Lower leg skin (tissue), 4 donors: ENCODE measurements around the gene PDZD11. TPM values are rescaled to one million over a fixed set of nuclear protein-coding genes. Genes with fewer than 3 reads are reported as not detected.

Experiments
- DNase-seq, 2 donors: peaks; one replicate each; pipeline ENCODE4 v3.0.0-alpha.2; 2019; ENCODE audit warnings: low spot score in 2 of 2
- H3K4me3 ChIP-seq: fragments of 200-600 bp; sonication (generic); 2 replicates; pipeline ENCODE4 v1.5.1; 2017; ENCODE audit warnings: mild to moderate bottlenecking, low read depth; ENCODE audit not compliant: poor library complexity, severe bottlenecking
- CTCF ChIP-seq, 3 donors: fragments of 450-650 bp; IDR thresholded peaks; one replicate each; pipeline ENCODE4 v1.5.1; 2016; ENCODE audit warnings: antibody characterized with exemption in 3 of 3, mild to moderate bottlenecking in 3 of 3, moderate library complexity in 2 of 3
- POLR2A ChIP-seq, 2 donors: fragments of 450-650 bp; IDR thresholded peaks; one replicate each; pipeline ENCODE4 v1.6.1; 2016 to 2017; ENCODE audit warnings: antibody characterized with exemption in 2 of 2, mild to moderate bottlenecking in 1 of 2, moderate library complexity in 1 of 2
- WGBS, 2 donors: methylation state at CpG; one replicate each; pipeline ENCODE4 v1.1.5; 2018; 5-methylcytosine and 5-hydroxymethylcytosine counted together
- intact Hi-C: fragments of 100-400 bp; cut with DNase I; formaldehyde crosslinking; loops from one replicate; pipeline ENCODE4 v1.15.0; 2023; ENCODE audit warnings: low total_unique reads
- total RNA-seq, 4 donors: library from RNA; depleted of rRNA; stranded (reverse); fragments of >200 nt; gene quantifications; one replicate each; pipeline ENCODE4 v1.1.0, GENCODE V29; 2016

The PDZD11 gene
- total RNA-seq, 4 donors from 2014 or later, result 19.9 to 35.3 (median 33.2) TPM

- WGBS, 2 donors, result 13 to 20% methylated on average over 7 of the region's 7 CpGs
- intact Hi-C loops, result no loop called here
- no peak overlapping the region for H3K4me3 ChIP-seq
- DNase-seq, result peak in 1 of 2 donors; percentile 18
- TF ChIP-seq POLR2A (IDR thresholded peaks at IDR 0.05) (no peak), CTCF (IDR thresholded peaks at IDR 0.05) (no peak)
Measured at GRCh38 chrX:70262952-70263567, 26.7 kb downstream of the PDZD11 start.

GRCh38 chrX:70260104-70260503 is 29.6 kb downstream of the PDZD11 start, which contains the start of gene P2RY4:
Gene P2RY4 (minus strand): TSS chrX:70260204. CDS start chrX:70259624, 580 bp downstream.
- no peak for DNase-seq
- H3K4me3 ChIP-seq, result no peak within 1 kb of the TSS
- 55 to 80% methylated on average over 3 to 4 of the region's 4 CpGs for WGBS, 2 donors
- TF ChIP-seq CTCF (IDR thresholded peaks at IDR 0.05), result no peak
- TF ChIP-seq POLR2A (IDR thresholded peaks at IDR 0.05), result no peak
- intact Hi-C loops, result no loop called here

GRCh38 chrX:70257423-70258288 is 32.1 kb downstream of the PDZD11 start:
- intact Hi-C loops, result no loop called here
- 70 to 87% methylated on average over 4 to 5 of the region's 5 CpGs for WGBS, 2 donors
- no peak overlapping the region for H3K4me3 ChIP-seq
- peak in 1 of 2 donors; percentile 26 for DNase-seq
- no peak for TF ChIP-seq POLR2A (IDR thresholded peaks at IDR 0.05)
- no peak for TF ChIP-seq CTCF (IDR thresholded peaks at IDR 0.05)

GRCh38 chrX:70255452-70255851 is 34.3 kb downstream of the PDZD11 start:
- no peak overlapping the region for H3K4me3 ChIP-seq
- intact Hi-C loops, result no loop called here
- no peak for TF ChIP-seq CTCF (IDR thresholded peaks at IDR 0.05)
- no peak for TF ChIP-seq POLR2A (IDR thresholded peaks at IDR 0.05)
- WGBS, 2 donors, result 54 to 73% methylated on average over 2 of the region's 2 CpGs
- DNase-seq, result no peak

- no peak overlapping the region for H3K4me3 ChIP-seq
- TF ChIP-seq POLR2A (IDR thresholded peaks at IDR 0.05) (no peak), CTCF (IDR thresholded peaks at IDR 0.05) (no peak)
- 87 to 100% methylated on average over 3 of the region's 3 CpGs for WGBS, 2 donors
- no peak for DNase-seq
- intact Hi-C loops, result no loop called here
Measured at GRCh38 chrX:70254909-70255308, 34.8 kb downstream of the PDZD11 start.
